MM.1S (cell line): ENCODE results near the gene SLC25A26.

Experiments used
- DNase-seq: peaks from one replicate; pipeline ENCODE4 v3.0.0-alpha.2; 2015
- H2AFZ ChIP-seq: fragments of 300-600 bp; sonication (generic); 2 replicates; pipeline ENCODE4 v1.6.0; 2016; ENCODE audit warnings: antibody characterized with exemption, low read length
- H3F3A ChIP-seq: fragments of 300-600 bp; sonication (generic); 2 replicates; pipeline ENCODE4 v1.6.1; 2016; ENCODE audit warnings: mild to moderate bottlenecking, antibody characterized with exemption, low read length, moderate library complexity, mixed read lengths; ENCODE audit not compliant: insufficient read depth
- H3K27ac ChIP-seq: fragments of 300-600 bp; sonication (generic); 2 replicates; pipeline ENCODE4 v1.5.1; 2016; ENCODE audit warnings: mild to moderate bottlenecking, low read length
- H3K27me3 ChIP-seq: fragments of 300-600 bp; sonication (generic); replicated peaks from 2 replicates; pipeline ENCODE4 v1.6.0; 2016; ENCODE audit warnings: low read length; ENCODE audit not compliant: insufficient read depth
- H3K36me3 ChIP-seq: fragments of 300-600 bp; sonication (generic); replicated peaks from 2 replicates; pipeline ENCODE4 v1.6.1; 2016; ENCODE audit warnings: mild to moderate bottlenecking, low read length, mixed read lengths; ENCODE audit not compliant: insufficient read depth
- H3K4me1 ChIP-seq: fragments of 300-600 bp; sonication (generic); 2 replicates; pipeline ENCODE4 v1.6.1; 2016; ENCODE audit warnings: low read length, mixed read lengths
- H3K4me2 ChIP-seq: fragments of 300-600 bp; sonication (generic); 2 replicates; pipeline ENCODE4 v1.6.0; 2016; ENCODE audit warnings: low read depth, low read length
- H3K4me3 ChIP-seq: fragments of 300-600 bp; sonication (generic); 2 replicates; pipeline ENCODE4 v1.5.1; 2016; ENCODE audit warnings: low read length, mixed read lengths
- H3K79me2 ChIP-seq: fragments of 300-600 bp; sonication (generic); 2 replicates; pipeline ENCODE4 v1.6.1; 2016; ENCODE audit warnings: mixed run types, low read length, mixed read lengths
- H3K9ac ChIP-seq: fragments of 300-600 bp; sonication (generic); 2 replicates; pipeline ENCODE4 v1.6.1; 2016; ENCODE audit warnings: low read length, mixed read lengths
- H3K9me2 ChIP-seq: fragments of 300-600 bp; sonication (generic); replicated peaks from 2 replicates; pipeline ENCODE4 v1.6.1; 2016; ENCODE audit warnings: mild to moderate bottlenecking, low read length, mixed read lengths; ENCODE audit not compliant: insufficient read depth
- H3K9me3 ChIP-seq: fragments of 300-600 bp; sonication (generic); replicated peaks from 2 replicates; pipeline ENCODE4 v1.6.1; 2016; ENCODE audit warnings: mild to moderate bottlenecking, low read length, mixed read lengths; ENCODE audit not compliant: insufficient read depth
- H4K20me1 ChIP-seq: fragments of 300-600 bp; sonication (generic); 2 replicates; pipeline ENCODE4 v1.6.1; 2016; ENCODE audit warnings: mild to moderate bottlenecking, low read length, moderate library complexity, mixed read lengths; ENCODE audit not compliant: insufficient read depth
- CTCF ChIP-seq: fragments of 300-600 bp; sonication (generic); IDR thresholded peaks from 2 replicates; pipeline ENCODE4 v1.5.1; 2016; ENCODE audit warnings: antibody characterized with exemption, low read length, mixed read lengths
- EZH2 ChIP-seq: fragments of 300-600 bp; sonication (generic); optimal IDR thresholded peaks from 2 replicates; pipeline ENCODE3; 2017; ENCODE audit warnings: low read depth, mild to moderate bottlenecking, antibody characterized with exemption, low read length, mixed read lengths
- EZH2phosphoT487 ChIP-seq: fragments of 300-600 bp; sonication (generic); IDR thresholded peaks from 2 replicates; pipeline ENCODE4 v1.6.1; 2018; ENCODE audit warnings: antibody characterized with exemption, low read length

The SLC25A26 gene

GRCh38 chr3:66350601-66351000 lies 129.8 kb downstream of the SLC25A26 start:
- H3K9me2 ChIP-seq, result no peaks in the 10 kb centered on the region
- H3K27ac ChIP-seq, result no peak overlapping the region
- no peak overlapping the region for H3K4me3 ChIP-seq
- DNase-seq, result no peak
- H3K9me3 ChIP-seq, result no peaks in the 10 kb centered on the region
- no peaks in the 10 kb centered on the region for H4K20me1 ChIP-seq
- H3K27me3 ChIP-seq, result no peaks in the 10 kb centered on the region
- TF ChIP-seq EZH2phosphoT487, result no peak
- no peak for TF ChIP-seq EZH2
- no peak for TF ChIP-seq CTCF
- no peak overlapping the region for H3K4me2 ChIP-seq
- no peak overlapping the region for H2AFZ ChIP-seq
- H3K4me1 ChIP-seq, result peaks cover 4% of the 10 kb centered on the region; the same call in 1 of the 2 replicates
- no peaks in the 10 kb centered on the region for H3K36me3 ChIP-seq
- H3K79me2 ChIP-seq, result no peaks in the 10 kb centered on the region
- H3F3A ChIP-seq, result no peaks in the 10 kb centered on the region
- H3K9ac ChIP-seq, result no peak overlapping the region

GRCh38 chr3:66353039-66353438 lies 132.2 kb downstream of the SLC25A26 start:
- no peaks in the 10 kb centered on the region for H3K9me3 ChIP-seq
- H3K36me3 ChIP-seq, result no peaks in the 10 kb centered on the region
- no peaks in the 10 kb centered on the region for H3K9me2 ChIP-seq
- DNase-seq, result no peak
- no peak overlapping the region for H3K4me3 ChIP-seq
- no peaks in the 10 kb centered on the region for H3F3A ChIP-seq
- H3K27me3 ChIP-seq, result no peaks in the 10 kb centered on the region
- H3K4me2 ChIP-seq, result no peak overlapping the region
- TF ChIP-seq CTCF (no peak), EZH2 (no peak), EZH2phosphoT487 (no peak)
- H3K4me1 ChIP-seq, result peaks cover 7% of the 10 kb centered on the region; the same call in 1 of the 2 replicates
- no peak overlapping the region for H3K9ac ChIP-seq
- H2AFZ ChIP-seq, result no peak overlapping the region
- H4K20me1 ChIP-seq, result no peaks in the 10 kb centered on the region
- H3K79me2 ChIP-seq, result no peaks in the 10 kb centered on the region
- H3K27ac ChIP-seq, result no peak overlapping the region

- H4K20me1 ChIP-seq, result no peaks in the 10 kb centered on the region
- H3K27me3 ChIP-seq, result no peaks in the 10 kb centered on the region
- no peak overlapping the region for H2AFZ ChIP-seq
- TF ChIP-seq CTCF, result no peak
- TF ChIP-seq EZH2phosphoT487, result no peak
- H3K27ac ChIP-seq, result no peak overlapping the region
- no peaks in the 10 kb centered on the region for H3K79me2 ChIP-seq
- no peak overlapping the region for H3K9ac ChIP-seq
- no peaks in the 10 kb centered on the region for H3K36me3 ChIP-seq
- no peak for DNase-seq
- no peak overlapping the region for H3K4me2 ChIP-seq
- H3K9me2 ChIP-seq, result no peaks in the 10 kb centered on the region
- H3K9me3 ChIP-seq, result no peaks in the 10 kb centered on the region
- H3K4me3 ChIP-seq, result no peak overlapping the region
- peaks cover 7% of the 10 kb centered on the region; the same call in 1 of the 2 replicates for H3K4me1 ChIP-seq
- H3F3A ChIP-seq, result no peaks in the 10 kb centered on the region
These were observed 132.7 kb downstream of the SLC25A26 start for GRCh38 chr3:66353530-66353929.
